ENCODE results near the gene KCNG2.
"Not testable (repeated sequence)": the region's sequence is repeated elsewhere in the genome, so short reads cannot be mapped to it uniquely, and the experiment has no call there.

The KCNG2 gene

GRCh38 chr18:79797518-79798345, at the start of gene KCNG2:
Gene KCNG2 (plus strand): TSS chr18:79797938. CDS start chr18:79863668, 65,730 bp downstream.
- DNase-seq = peak; percentile 63

- DNase-seq = no peak
Observed at GRCh38 chr18:79748321-79749180, 49.2 kb upstream of the KCNG2 start.

- no peak for DNase-seq
Observed at GRCh38 chr18:79749251-79750191, 48.2 kb upstream of the KCNG2 start.

GRCh38 chr18:79750980-79751571, 46.7 kb upstream of the KCNG2 start:
- no peak for DNase-seq

- DNase-seq = not testable (repeated sequence)
Observed at GRCh38 chr18:79751918-79752578, 45.7 kb upstream of the KCNG2 start.

- DNase-seq = not testable (repeated sequence)
Observed at GRCh38 chr18:79752946-79753345, 44.8 kb upstream of the KCNG2 start.

GRCh38 chr18:79753391-79753851, 44.3 kb upstream of the KCNG2 start:
- no peak for DNase-seq

- DNase-seq = no peak
Observed at GRCh38 chr18:79754022-79754761, 43.5 kb upstream of the KCNG2 start.

- DNase-seq = no peak
Observed at GRCh38 chr18:79754831-79755351, 42.8 kb upstream of the KCNG2 start.

GRCh38 chr18:79755496-79756142, 42.1 kb upstream of the KCNG2 start:
- DNase-seq = no peak

GRCh38 chr18:79756143-79756500, 41.6 kb upstream of the KCNG2 start:
- DNase-seq = no peak

- DNase-seq = no peak
Observed at GRCh38 chr18:79756826-79757225, 40.9 kb upstream of the KCNG2 start.

- DNase-seq = no peak
Observed at GRCh38 chr18:79760348-79760747, 37.4 kb upstream of the KCNG2 start.

GRCh38 chr18:79760881-79761280, 36.9 kb upstream of the KCNG2 start:
- no peak for DNase-seq

GRCh38 chr18:79763407-79763806, 34.3 kb upstream of the KCNG2 start:
- DNase-seq = no peak

- DNase-seq = no peak
Observed at GRCh38 chr18:79764131-79764530, 33.6 kb upstream of the KCNG2 start.

- no peak for DNase-seq
Observed at GRCh38 chr18:79765491-79766245, 32.1 kb upstream of the KCNG2 start.

- DNase-seq = no peak
Observed at GRCh38 chr18:79766308-79766707, 31.4 kb upstream of the KCNG2 start.

- no peak for DNase-seq
Observed at GRCh38 chr18:79768745-79769144, 29.0 kb upstream of the KCNG2 start.
